H1 (cell line): ENCODE results near the gene KCNMB1.

Experiments used
- BCL11A ChIP-seq, 2 experiments: IDR thresholded peaks; one replicate each; pipeline ENCODE4 v1.6.1; 2011; ENCODE audit warnings: low read depth in 2 of 2, low read length in 2 of 2, mild to moderate bottlenecking in 2 of 2
- CTCF ChIP-seq, 3 experiments: IDR thresholded peaks; 1 replicate in 2 of 3; 2 replicates in 1 of 3; pipeline versions ENCODE4 v1.5.1 to v1.6.1; 2011; ENCODE audit warnings: low read length in 3 of 3, mild to moderate bottlenecking in 3 of 3, inconsistent platforms in 2 of 3, low read depth in 1 of 3, moderate library complexity in 1 of 3; ENCODE audit not compliant: insufficient read depth in 1 of 3; ENCODE audit errors: control extremely low read depth in 1 of 3
- EP300 ChIP-seq, 2 experiments: IDR thresholded peaks; 1 replicate in 1 of 2; 2 replicates in 1 of 2; pipeline ENCODE4 v1.6.1; 2011 to 2012; ENCODE audit warnings: low read depth in 2 of 2, low read length in 2 of 2, mild to moderate bottlenecking in 2 of 2, borderline replicate concordance in 1 of 2, inconsistent platforms in 1 of 2, moderate library complexity in 1 of 2
- EZH2 ChIP-seq: fragments of 200-600 bp; sonication (generic); IDR thresholded peaks from 2 replicates; pipeline ENCODE4 v1.7.1; 2012; ENCODE audit warnings: low read depth, mild to moderate bottlenecking, moderate library complexity, low read length, inconsistent platforms; ENCODE audit not compliant: severe bottlenecking
- HDAC2 ChIP-seq, 2 experiments: fragments of 300-600 bp in 1 of 2; sonication (generic) in 1 of 2; IDR thresholded peaks; 2 replicates each; pipeline ENCODE4 v1.6.1; 2011 to 2012; ENCODE audit warnings: low read depth in 2 of 2, low read length in 2 of 2, mild to moderate bottlenecking in 2 of 2, moderate library complexity in 2 of 2, borderline replicate concordance in 1 of 2, inconsistent platforms in 1 of 2
- RAD21 ChIP-seq, 2 experiments: IDR thresholded peaks in 1 of 2; conservative IDR thresholded peaks in 1 of 2; 2 replicates each; pipeline ENCODE4 v1.6.1; 2011; ENCODE audit warnings: low read depth in 2 of 2, low read length in 2 of 2, improper control_type of control experiment in 1 of 2, inconsistent platforms in 1 of 2, mild to moderate bottlenecking in 1 of 2, moderate library complexity in 1 of 2
- RXRA ChIP-seq: IDR thresholded peaks from 2 replicates; pipeline ENCODE4 v1.6.1; 2011; ENCODE audit warnings: low read depth, mild to moderate bottlenecking, low read length, moderate library complexity; ENCODE audit not compliant: insufficient read depth

- TF ChIP-seq EZH2 (no peak), CTCF (IDR thresholded peaks at IDR 0.05; ENCODE audit: control extremely low read depth in 1 of 3, insufficient read depth in 1 of 3, low read depth in 1 of 3, low read length in 3 of 3) (no peak), EP300 (IDR thresholded peaks at IDR 0.05; ENCODE audit: borderline replicate concordance in 1 of 2, low read depth in 2 of 2, low read length in 2 of 2) (no peak), RAD21 (IDR thresholded peaks at IDR 0.05 in 1 of 2, conservative IDR thresholded peaks at IDR 0.05 in 1 of 2; ENCODE audit: low read depth in 2 of 2, low read length in 2 of 2) (no peak), RXRA (no peak), HDAC2 (IDR thresholded peaks at IDR 0.05; ENCODE audit: borderline replicate concordance in 1 of 2, low read depth in 2 of 2, low read length in 2 of 2) (no peak), BCL11A (IDR thresholded peaks at IDR 0.05; ENCODE audit: low read depth in 2 of 2, low read length in 2 of 2) (no peak)
Observed at GRCh38 chr5:170360709-170361108, 28.5 kb downstream of the KCNMB1 start.
